DMS53 treated with DMSO at 0.1 percent for 48 hours (cell line): ENCODE data around the gene UCN2.
"Not testable (repeated sequence)": the region's sequence is repeated elsewhere in the genome, so short reads cannot be mapped to it uniquely, and the experiment has no call there.

Experiments used
- DNase-seq: peaks from one replicate; lab custom pipeline; 2025; ENCODE audit not compliant: unreplicated experiment; lab: John Stamatoyannopoulos, UW

Gene UCN2

GRCh38 chr3:48564022-48564421 is 441 bp upstream of the UCN2 start:
- no peak for DNase-seq

GRCh38 chr3:48562367-48563095 is 1.1 kb downstream of the UCN2 start:
- DNase-seq: no peak

DNA sequence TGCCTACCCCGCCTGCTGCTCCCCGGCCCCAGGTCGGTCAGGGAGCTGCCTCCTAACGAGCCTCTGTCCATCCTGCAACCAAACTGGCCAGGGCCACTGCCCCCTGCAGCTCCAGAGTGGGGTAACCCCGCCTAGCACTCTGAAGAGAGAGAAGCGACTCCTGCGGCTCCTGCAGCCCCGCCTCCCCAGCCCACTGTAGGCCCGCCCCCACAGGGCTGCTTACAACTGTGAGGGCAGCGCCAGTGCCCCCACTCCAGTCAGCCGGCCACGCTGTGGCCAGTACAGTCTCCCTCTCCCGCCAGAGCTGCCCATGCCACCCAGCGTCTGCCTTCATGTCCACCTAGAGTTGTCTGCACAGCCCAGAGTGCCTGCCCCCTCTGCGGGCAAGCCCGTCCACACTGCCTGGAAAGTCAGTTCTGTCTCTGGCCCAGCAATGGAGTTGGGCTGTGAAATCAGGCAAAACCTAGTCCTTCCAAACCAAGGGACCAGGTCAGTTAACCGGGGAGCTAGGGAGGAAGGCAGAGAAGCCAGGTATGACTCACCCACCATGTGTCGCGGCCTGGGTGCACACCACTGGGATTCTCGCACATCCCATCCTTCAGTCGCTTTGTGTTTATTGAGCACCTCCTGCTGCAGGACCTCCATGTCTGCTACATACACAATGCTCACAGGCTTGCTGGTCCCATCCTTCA is 2.4 kb downstream of the UCN2 start:
- no peak for DNase-seq

DNA sequence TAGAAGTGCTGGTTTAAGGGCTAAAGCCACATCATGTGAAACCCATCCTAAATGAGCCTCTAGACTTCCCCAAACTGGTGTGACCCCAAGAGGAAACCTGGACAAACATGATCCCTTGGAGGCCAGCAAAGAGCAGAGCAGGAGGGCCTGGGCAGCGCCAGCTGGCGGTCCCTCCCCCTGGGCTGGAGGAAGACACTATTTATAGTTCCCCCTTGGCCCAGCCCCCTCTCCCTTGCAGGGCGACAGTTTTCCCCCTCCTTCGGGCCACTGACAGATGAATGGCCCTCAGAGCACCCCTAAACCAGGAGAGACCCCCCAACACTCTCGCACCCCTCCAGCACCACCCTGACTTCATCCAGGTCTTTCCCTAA is 2.9 kb downstream of the UCN2 start:
- DNase-seq: no peak

DNA sequence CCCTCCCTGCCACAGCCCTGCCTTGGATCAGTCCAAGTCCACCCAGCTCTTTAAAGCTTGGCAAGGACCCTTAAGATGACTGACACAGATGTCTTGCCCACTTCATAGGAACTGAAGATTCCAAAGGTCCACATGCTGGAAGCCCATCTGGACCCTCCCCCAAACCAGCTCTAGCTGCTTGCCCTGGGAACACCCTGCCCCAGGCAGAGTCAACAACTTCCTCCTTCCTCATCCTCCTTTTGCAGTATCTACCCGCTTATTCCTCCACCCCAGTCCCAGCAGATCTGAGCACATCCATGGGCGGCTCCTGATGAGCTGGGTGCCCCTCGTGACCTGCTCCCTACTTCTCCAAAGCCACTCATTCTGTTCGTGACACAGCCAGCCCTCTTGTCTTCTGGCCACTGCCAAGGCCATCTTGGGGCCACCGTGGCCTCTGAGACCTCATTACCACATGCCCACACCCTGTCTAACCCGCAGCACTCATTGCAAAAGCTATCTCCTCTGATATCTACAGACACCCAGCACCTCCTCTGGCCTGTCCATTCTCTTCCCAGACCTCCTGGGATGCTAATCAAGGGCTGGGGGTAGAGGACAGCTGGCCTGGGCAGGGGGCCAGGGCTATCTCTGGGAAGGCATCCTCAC is 5.0 kb downstream of the UCN2 start:
- DNase-seq: no peak

- peak; percentile 78 for DNase-seq
Observed at GRCh38 chr3:48556796-48557626, 6.6 kb downstream of the UCN2 start, which contains the start of gene PFKFB4. PFKFB4 (minus strand) TSS chr3:48556803; CDS start chr3:48556777, 26 bp downstream.

- DNase-seq: no peak
Observed at GRCh38 chr3:48555949-48556795, 7.4 kb downstream of the UCN2 start.

DNA sequence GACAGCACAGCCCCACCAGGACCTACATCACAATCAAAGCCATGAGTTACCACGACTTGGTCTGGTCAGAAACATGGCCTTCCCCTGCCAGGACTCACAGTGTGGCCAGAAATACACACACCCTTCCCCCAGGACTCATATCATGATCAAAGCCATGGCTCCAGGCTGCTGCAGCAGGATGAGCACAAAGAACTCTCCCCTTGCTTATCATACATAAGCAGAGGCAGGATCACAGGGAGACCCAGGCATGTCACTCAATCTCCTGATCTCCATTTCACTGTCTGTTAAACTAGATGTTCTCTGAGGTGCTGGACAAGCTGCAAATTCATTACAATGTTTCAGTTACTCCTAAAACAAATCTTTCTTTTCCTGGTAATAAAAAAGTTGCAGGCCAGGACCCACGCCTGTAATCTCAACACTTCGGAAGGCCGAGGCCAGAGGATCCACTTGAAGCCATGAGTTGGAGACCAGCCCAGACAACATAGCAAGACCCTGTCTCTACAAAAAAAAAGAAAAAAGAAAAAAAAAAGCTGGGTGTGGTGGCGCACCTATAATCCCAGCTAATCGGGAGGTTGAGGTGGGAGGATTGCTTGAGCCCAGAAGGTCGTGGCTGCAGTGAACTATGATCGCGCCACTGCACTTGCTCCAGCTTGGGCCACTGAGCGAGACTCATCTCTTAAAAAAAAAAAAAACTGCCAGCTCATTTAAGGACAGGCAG is 8.2 kb downstream of the UCN2 start:
- DNase-seq: no peak

DNA sequence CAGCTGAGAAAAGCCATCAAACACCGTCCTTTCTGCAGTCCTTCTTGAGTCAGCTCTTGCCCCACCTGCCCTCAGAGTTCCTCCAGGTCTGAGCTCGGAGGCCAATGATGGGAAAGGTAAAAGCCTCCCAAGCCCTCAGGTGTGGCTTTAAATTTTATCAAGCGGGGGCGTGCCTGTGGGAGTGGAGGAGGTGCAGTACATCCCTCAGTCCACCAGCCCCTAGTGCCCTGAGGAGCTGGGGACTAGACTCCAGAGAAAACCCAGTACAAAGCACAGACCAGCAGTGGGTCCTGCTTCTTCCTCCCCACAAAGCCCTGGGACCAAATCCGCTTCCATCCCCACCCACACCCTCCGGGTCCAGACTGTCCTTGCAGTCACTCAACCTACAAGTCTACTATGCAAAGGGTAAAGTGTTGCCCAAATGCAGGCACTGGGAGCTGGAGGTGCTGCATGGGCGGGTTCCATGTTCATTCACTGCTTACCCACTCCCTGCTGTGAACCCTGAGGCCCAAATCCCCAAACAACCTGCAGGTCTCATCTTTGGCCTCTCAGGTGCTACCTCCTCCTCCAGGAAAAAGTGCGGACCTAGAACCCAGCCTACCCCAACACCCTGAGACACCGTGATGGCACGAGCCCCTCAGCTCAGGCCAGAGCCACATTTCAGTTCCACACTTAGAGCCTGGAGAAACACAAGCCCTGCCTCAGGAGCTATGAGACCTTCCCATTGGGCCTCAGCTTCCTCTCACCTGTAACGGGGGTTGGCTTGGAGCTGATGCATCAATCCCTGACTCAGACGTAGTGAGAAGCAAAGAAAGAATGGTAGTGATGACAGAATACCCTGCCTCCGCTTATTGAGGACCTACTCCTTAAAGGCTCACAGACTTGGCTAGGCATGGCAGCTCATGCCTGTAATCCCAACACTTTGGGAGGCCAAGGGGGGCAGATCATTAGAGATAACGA is 9.4 kb downstream of the UCN2 start:
- DNase-seq: no peak

- no peak for DNase-seq
Observed at GRCh38 chr3:48553361-48553760, 10.2 kb downstream of the UCN2 start.

- DNase-seq: peak; percentile 44
Observed at GRCh38 chr3:48552111-48552951, 11.2 kb downstream of the UCN2 start.

- not testable (repeated sequence) for DNase-seq
Observed at GRCh38 chr3:48551651-48552050, 11.9 kb downstream of the UCN2 start.

GRCh38 chr3:48548729-48549705 is 14.6 kb downstream of the UCN2 start:
- peak; percentile 15 for DNase-seq

DNA sequence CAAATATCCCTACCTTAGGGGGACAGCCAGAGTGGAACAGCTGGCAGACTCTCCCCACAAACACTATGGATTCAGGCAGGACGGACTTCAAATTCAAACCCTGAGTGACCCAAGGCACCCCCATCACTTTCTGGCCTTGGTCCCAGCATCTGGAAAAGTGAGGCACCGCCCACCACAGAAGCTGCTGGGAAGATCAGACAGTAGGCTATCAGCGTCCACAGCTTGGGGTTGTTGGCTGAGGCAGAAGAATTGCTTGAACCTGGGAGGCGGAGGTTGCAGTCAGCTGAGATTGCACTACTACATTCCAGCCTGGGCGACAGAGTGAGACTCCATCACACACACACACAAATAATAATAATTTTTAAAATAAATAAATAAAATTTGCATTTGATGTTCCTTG is 15.5 kb downstream of the UCN2 start:
- DNase-seq: no peak

- no peak for DNase-seq
Observed at GRCh38 chr3:48546203-48546829, 17.3 kb downstream of the UCN2 start.

GRCh38 chr3:48544141-48544540 is 19.4 kb downstream of the UCN2 start:
- no peak for DNase-seq
